HFF-Myc (cell line): ENCODE data around the gene AJM1.
"Not testable (repeated sequence)": the region's sequence is repeated elsewhere in the genome, so short reads cannot be mapped to it uniquely, and the experiment has no call there.

Experiments
- DNase-seq: peaks from one replicate; pipeline ENCODE4 v3.0.0-alpha.2; 2011; ENCODE audit warnings: low read depth; ENCODE audit errors: extremely low read depth
- H3K4me3 ChIP-seq: replicated peaks from 2 replicates; pipeline ENCODE4 v1.5.1; 2011; ENCODE audit warnings: low read depth, mild to moderate bottlenecking, control low read depth, low read length
- TF ChIP-seq, protein P1 (sequence below): IDR thresholded peaks from 2 replicates; pipeline ENCODE4 v1.5.1; 2012; ENCODE audit warnings: mild to moderate bottlenecking, low read depth, low read length, control low read depth; ENCODE audit errors: missing control alignments

Gene AJM1

DNA sequence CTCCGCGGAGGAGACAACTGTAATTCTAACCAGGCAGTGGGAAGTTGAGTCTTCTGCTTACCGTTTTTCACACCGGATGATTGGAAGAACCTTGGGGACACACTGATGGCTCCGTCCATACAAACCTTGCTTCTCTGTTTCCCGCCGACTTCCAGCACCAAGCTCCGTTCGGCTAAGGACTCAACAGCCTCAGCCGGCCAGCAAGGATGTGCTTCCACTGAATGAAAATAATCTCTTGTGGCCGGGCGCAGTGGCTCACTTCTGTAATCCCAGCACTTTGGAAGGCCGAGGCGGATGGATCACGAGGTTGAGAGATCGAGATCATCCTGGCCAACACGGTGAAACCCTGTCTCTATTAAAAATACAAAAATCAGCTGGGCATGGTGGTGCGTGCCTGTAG lies 25.6 kb downstream of the AJM1 start:
- no peak overlapping the region for H3K4me3 ChIP-seq
- TF ChIP-seq, protein P1, sequence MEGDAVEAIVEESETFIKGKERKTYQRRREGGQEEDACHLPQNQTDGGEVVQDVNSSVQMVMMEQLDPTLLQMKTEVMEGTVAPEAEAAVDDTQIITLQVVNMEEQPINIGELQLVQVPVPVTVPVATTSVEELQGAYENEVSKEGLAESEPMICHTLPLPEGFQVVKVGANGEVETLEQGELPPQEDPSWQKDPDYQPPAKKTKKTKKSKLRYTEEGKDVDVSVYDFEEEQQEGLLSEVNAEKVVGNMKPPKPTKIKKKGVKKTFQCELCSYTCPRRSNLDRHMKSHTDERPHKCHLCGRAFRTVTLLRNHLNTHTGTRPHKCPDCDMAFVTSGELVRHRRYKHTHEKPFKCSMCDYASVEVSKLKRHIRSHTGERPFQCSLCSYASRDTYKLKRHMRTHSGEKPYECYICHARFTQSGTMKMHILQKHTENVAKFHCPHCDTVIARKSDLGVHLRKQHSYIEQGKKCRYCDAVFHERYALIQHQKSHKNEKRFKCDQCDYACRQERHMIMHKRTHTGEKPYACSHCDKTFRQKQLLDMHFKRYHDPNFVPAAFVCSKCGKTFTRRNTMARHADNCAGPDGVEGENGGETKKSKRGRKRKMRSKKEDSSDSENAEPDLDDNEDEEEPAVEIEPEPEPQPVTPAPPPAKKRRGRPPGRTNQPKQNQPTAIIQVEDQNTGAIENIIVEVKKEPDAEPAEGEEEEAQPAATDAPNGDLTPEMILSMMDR: no peak
- DNase-seq: no peak

DNA sequence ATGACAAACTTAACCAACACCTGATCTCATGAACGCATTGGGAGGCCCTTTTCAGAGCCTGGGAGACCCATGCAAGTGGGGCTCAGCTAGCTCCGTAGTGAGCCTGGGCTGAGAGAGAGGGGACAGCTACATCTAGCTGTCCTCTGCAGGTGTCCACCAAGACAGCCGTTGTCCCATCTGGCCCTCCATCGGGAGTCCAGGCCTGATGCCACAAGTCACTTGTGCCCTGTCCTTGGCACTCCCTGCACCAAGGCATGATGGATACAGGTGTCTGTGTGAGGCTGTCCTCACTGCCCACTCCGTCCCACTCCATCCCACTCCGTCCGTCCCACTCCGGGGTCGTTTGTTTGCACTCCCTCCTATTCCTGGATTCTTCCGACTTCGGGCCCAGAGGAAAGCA lies 26.4 kb downstream of the AJM1 start:
- no peak overlapping the region for H3K4me3 ChIP-seq
- TF ChIP-seq, protein P1: no peak
- no peak for DNase-seq

DNA sequence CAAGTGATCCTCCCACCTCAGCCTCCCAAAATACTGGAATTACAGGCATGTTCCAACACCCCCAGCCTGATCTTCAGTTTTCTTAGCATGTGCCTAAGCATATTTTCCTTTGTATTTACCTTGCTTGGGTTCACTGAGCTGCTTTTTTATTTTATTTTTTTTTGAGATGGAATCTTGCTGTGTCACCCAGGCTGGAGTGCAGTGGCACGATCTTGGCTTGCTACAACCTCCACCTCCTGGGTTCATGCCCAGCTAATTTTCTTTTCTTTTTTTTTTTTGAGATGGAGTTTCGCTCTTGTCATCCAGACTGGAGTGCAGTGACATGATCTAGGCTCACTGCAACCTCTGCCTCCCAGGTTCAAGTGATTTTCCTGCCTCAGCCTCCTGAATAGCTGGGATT lies 27.3 kb downstream of the AJM1 start:
- not testable (repeated sequence) for DNase-seq, H3K4me3 ChIP-seq

DNA sequence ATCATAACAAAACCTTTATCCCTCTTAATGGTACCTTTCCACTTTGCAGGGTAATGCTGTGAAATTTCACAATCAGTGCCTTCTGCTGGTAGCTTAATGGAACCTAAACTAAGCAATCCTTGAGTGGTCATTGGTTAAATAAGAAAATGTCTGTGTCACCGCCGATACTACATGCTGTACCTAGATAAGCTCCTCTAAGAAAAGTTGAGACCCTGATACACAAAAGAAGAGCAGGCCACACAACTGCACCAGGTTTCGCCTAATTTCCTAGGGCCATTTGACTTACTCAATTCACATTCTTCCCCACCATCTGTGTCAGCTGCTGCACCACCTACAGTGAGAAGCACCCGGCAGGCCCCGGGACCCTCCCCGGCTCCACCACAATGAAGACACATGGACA lies 32.9 kb downstream of the AJM1 start:
- DNase-seq: no peak

DNA sequence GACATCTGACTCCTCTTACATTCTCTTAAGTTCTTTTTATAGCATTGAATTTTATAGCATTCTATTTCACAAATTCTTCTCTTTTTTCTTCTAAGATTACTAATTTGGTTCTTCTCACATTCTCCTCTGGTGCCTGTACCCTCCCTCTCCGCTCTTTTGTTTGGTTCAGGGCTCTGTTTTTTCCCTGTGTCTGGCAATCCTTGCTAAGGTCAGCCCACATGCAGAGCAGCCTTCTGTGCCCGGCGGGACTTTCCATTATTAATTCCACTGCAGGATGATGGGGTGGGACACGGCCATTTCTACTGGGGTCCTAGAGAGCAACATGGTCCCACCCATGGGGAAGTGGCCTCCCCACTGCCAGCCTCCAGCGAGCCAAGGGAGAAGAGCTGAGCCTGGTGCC lies 34.2 kb downstream of the AJM1 start:
- TF ChIP-seq, protein P1: no peak
- H3K4me3 ChIP-seq: no peak overlapping the region
- no peak for DNase-seq

More for the DNA sequence above, 32.9 kb downstream of the AJM1 start:
- H3K4me3 ChIP-seq: no peak overlapping the region
- TF ChIP-seq, protein P1: no peak

DNA sequence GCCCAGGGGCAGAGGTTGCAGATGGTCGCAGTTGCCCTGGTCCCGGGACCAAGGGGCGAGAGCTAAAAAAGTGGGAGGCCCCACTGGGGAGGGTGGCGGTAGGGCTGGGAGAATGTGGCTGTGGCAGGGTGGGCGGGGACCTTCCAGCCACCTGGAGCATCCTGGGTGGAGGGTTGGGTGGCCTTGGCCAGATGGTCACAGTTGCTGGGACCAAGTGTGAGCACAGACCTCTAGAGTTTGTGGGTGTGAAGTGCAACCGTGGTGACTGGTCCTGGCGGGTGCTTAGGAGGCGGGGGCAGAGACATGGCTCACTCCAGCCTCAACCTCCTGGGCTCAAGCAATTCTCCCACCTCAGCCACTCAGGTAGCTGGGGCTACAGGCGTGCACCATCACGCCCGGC lies 38.4 kb downstream of the AJM1 start:
- DNase-seq: no peak
- TF ChIP-seq, protein P1: no peak

DNA sequence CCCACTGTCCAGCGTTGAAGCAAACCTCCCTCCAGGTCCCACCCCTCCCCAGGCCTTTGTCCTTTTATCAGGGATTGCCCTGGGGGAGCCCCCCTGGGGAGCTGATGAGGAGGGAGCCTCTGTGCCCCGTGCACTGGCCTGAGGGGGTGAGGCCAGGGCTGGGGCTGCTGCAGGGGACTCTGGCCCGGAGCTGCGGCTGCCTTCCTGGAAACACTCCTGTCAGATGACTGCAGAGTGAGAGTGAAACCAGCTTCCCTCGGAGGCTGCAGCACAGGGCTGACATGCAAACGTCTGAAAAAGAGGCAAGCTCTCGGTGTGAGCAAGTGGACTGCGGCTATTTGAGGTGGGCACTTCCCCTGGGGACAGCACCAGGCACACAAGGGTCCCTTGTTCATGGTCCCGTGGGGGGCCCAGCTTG lies 39.4 kb downstream of the AJM1 start:
- DNase-seq: no peak
- no peak overlapping the region for H3K4me3 ChIP-seq

More for the DNA sequence above, 38.4 kb downstream of the AJM1 start:
- H3K4me3 ChIP-seq: no peak overlapping the region

More for the DNA sequence above, 39.4 kb downstream of the AJM1 start:
- TF ChIP-seq, protein P1: no peak
